Epithelial cell of alveolus of lung (primary cell): ENCODE results near the gene HMX3. TPM values are rescaled to one million over a fixed set of nuclear protein-coding genes. Genes with fewer than 3 reads are reported as not detected.

Source experiments
- total RNA-seq: library from RNA; depleted of rRNA; stranded (reverse); fragments of >200 nt; gene quantifications from 2 replicates; pipeline ENCODE4 v1.2.1, GENCODE V29; 2015

HMX3 gene
- total RNA-seq, result not detected in 2 replicates

DNA sequence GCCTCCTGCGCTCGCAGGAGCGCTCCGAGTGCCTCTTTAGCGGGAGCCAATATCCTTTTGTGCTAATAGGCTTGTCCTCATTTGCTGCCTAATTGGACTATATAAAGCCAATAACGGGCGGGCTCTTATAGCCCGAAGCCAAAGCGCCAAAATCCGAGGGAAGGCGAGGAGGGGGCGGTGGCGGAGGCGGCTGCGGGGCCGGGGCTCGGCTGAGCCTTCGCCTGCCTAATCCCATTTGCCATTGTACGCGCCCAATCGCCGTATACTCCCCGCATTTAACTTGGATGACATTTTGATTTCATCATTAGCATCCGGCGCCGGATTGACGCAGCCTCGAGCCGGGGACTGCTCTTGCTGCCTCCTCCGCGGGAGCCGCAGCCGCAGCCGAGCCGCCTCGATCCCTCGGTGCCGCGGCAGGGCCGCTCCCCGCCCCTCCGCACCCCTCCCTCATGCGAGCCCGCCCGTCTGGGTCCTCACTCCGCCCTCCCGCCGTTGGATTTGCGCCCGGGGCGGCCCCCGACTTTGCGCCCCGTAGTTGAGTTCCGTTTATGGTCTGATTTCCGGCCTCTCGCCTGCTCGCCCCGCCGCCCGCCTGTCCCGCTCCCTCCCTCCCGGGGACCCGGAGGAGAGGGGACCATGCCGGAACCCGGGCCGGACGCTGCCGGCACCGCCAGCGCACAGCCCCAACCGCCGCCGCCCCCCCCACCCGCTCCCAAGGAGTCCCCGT lies at the start of gene HMX3:
TSS of gene HMX3 (plus strand) at position 556 of the 727 bp plus-strand sequence. CDS start at position 637, 81 bp downstream.

DNA sequence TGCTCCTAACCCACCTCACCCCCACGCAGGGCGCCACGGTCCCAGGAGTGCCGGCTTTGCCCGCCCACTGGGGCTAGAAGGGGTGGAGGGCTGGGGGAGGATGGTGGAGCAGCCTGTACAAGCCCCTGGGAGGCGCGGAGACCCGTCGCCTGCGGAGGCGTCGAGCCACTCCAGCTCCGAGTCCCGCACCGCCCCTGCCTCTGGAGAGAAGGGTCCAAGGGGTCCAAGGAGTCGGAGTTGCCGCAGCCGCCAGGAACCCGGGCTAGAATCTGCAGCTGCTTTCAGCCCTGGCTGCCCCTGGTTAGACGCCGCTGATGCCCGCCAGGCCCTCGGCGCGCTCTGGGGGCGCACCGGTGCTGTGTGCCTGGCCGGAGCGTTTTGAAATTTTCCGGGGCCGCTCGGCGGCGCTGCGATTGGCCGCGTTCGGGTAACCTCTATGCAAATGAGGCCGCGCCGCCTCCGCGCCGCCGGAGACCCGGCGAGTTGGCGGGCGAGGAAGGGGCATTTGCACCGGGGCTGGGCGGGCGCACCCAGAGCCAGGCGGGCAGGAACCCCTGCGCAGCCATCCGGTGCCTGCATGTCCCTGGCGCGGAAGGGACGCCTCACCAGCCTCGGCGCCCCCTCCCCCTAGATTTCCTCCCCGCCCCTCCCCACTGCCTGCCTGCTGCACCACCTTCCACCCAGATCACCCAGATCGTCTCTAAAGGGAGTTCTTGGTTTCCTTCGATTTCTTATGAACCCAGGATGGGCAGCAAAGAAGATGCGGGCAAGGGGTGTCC lies 12.1 kb downstream of the HMX3 start, which contains the start of gene HMX2:
TSS of gene HMX2 (plus strand) at position 502 of the 779 bp plus-strand sequence. CDS start at position 745, 243 bp downstream.

DNA sequence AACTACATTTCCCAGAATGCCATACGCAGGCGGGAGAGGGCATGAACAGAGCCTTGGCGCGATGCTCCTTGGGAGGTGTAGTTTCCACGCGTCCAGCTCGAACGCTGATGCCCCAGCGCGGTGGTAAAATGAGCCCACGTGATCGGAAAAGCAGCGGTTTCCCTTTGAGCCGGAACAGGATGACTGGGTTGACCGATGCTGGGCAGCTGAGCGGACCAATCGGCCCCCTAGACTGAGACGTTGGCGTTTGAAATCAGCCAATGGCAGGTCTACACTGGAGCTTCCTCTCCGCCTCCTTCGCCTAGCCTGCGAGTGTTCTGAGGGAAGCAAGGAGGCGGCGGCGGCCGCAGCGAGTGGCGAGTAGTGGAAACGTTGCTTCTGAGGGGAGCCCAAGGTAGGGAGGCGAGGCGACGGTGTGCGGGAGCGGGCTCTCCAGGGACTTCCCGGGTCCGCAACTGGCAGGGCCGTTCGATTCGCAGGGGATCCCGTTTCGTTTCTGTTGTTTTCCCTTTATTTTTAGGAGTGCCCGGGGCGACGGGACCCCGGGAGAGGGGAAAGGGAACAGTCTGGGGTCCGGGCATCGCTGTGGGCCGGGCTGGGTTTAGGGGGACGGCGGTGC lies 18.4 kb downstream of the HMX3 start, which contains the start of gene BUB3:
TSS of gene BUB3 (plus strand) at position 311 of the 619 bp plus-strand sequence. CDS start 516 bp downstream, outside the sequence.

Other genes with a start within 250 kb of the HMX3 start
- not detected in 2 replicates for gene FAM24A, start 225.4 kb upstream of the HMX3 start, total RNA-seq
- 5.1 and 6.1 TPM in 2 replicates for gene C10orf88, start 181.7 kb upstream of the HMX3 start, total RNA-seq
- gene PSTK, start 155.6 kb upstream of the HMX3 start, total RNA-seq, result 4.9 and 5.7 TPM in 2 replicates
- 1.9 and 7.7 TPM in 2 replicates for gene IKZF5, start 127.2 kb upstream of the HMX3 start, total RNA-seq
- gene ACADSB, start 127.0 kb upstream of the HMX3 start, total RNA-seq, result 2.8 and 6.1 TPM in 2 replicates
- gene HMX2, start 12.2 kb downstream of the HMX3 start, total RNA-seq, result not detected in 2 replicates
- gene BUB3, start 18.4 kb downstream of the HMX3 start, total RNA-seq, result 116 and 131 TPM in 2 replicates